Endothelial cell of umbilical vein (primary cell): ENCODE results near the gene SKAP1.

ENCODE experiments used
- EZH2 ChIP-seq: IDR thresholded peaks from 2 replicates; pipeline ENCODE4 v1.6.1; 2012; ENCODE audit warnings: borderline replicate concordance, low read depth, mild to moderate bottlenecking, moderate library complexity, low read length, inconsistent platforms; ENCODE audit not compliant: severe bottlenecking
- POLR2AphosphoS5 ChIP-seq: IDR thresholded peaks from 2 replicates; pipeline ENCODE4 v1.6.1; 2012; ENCODE audit warnings: low read depth, mild to moderate bottlenecking, control low read depth, low read length, moderate library complexity; ENCODE audit not compliant: insufficient read depth
- TF ChIP-seq, protein P1 (sequence below), 2 donors: IDR thresholded peaks; 1 replicate in 1 of 2; 2 replicates in 1 of 2; pipeline ENCODE4 v1.5.1; 2011; ENCODE audit warnings: low read length in 2 of 2, mild to moderate bottlenecking in 2 of 2, moderate library complexity in 2 of 2, control low read depth in 1 of 2, inconsistent platforms in 1 of 2, low read depth in 1 of 2; ENCODE audit not compliant: insufficient read depth in 1 of 2; ENCODE audit errors: extremely low read depth in 1 of 2
- TF ChIP-seq, protein P2 (sequence below): IDR thresholded peaks from 2 replicates; pipeline ENCODE4 v1.6.1; 2011; ENCODE audit not compliant: insufficient read depth, insufficient read length

DNA sequence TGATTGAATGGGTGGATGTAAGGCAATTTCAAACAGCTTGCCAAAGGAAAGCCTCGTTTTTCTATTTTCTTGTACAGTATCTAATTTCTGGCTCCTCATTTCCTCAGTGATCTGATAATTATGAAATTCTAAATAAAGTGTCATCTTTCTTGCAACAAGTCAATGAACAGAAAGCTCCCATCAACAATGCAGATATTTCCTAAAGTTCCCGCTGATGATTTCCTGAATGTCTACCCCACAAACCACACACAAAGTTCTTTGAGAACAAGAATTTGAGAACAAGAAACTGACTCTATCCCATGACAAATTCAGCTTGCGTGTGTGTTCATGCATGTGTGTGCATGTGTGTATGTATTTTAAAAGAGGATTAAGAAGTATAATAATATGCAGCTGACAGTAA is 35.2 kb downstream of the SKAP1 start:
- no peak for TF ChIP-seq EZH2
- TF ChIP-seq, protein P1, sequence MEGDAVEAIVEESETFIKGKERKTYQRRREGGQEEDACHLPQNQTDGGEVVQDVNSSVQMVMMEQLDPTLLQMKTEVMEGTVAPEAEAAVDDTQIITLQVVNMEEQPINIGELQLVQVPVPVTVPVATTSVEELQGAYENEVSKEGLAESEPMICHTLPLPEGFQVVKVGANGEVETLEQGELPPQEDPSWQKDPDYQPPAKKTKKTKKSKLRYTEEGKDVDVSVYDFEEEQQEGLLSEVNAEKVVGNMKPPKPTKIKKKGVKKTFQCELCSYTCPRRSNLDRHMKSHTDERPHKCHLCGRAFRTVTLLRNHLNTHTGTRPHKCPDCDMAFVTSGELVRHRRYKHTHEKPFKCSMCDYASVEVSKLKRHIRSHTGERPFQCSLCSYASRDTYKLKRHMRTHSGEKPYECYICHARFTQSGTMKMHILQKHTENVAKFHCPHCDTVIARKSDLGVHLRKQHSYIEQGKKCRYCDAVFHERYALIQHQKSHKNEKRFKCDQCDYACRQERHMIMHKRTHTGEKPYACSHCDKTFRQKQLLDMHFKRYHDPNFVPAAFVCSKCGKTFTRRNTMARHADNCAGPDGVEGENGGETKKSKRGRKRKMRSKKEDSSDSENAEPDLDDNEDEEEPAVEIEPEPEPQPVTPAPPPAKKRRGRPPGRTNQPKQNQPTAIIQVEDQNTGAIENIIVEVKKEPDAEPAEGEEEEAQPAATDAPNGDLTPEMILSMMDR (IDR thresholded peaks at IDR 0.05; ENCODE audit: extremely low read depth in 1 of 2, insufficient read depth in 1 of 2, low read depth in 1 of 2, low read length in 2 of 2) = no peak
- TF ChIP-seq, protein P2, sequence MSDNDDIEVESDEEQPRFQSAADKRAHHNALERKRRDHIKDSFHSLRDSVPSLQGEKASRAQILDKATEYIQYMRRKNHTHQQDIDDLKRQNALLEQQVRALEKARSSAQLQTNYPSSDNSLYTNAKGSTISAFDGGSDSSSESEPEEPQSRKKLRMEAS = no peak
- TF ChIP-seq POLR2AphosphoS5 = no peak
